ENCODE data around the gene MIER2.
"Not testable (repeated sequence)": the region's sequence is repeated elsewhere in the genome, so short reads cannot be mapped to it uniquely, and the experiment has no call there.

MIER2 gene

DNA sequence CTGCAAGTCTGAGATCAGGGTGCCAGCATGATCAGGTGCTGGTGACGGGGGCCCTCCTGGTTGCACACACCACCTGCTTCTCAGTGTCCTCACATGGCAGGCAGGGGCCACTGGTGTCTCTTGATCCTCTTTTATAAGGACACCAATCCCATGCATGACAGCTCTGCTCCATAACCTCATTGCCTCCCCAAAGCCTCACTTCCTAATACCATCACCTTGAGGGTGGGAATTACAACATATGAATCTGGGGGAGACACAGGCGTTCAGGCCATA lies 15.0 kb upstream of the MIER2 start:
- DNase-seq (ENCODE audit: low read depth in 2 of 2) = no peak

GRCh38 chr19:355536-355935 lies 10.9 kb upstream of the MIER2 start:
- not testable (repeated sequence) for DNase-seq (ENCODE audit: low read depth in 2 of 2)

GRCh38 chr19:355134-355533 lies 10.5 kb upstream of the MIER2 start:
- DNase-seq (ENCODE audit: low read depth in 2 of 2) = no peak

DNA sequence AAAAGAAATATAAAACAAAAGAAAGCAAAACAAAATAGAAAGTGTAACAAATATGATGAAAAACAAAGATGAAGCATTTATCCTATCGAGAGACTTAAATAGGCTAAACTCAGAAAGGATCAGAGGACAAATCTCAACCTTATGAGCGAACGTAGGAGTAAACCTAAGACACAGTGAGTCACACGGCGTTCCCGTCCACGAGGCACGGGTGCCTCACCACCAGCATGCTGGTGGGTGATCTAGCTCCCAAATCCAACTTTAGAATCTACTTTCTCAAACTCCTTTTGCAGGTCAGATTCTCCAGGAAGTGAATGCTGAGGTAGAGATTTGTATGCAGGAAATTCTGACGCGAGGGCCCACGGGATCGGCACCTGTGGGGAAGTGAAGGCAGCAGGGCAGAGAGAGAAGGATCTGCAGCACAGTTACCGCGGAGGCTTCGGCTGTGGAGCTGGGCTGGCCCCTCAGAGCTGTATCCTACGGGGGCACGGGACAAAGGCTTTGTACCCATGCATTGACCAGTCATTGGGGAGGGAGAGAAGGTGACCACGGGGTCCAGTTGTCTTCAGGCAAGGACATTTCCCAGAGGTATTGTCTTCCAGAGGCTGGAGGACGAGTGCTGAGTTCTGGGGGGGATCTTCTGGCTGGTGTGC lies 7.5 kb upstream of the MIER2 start:
- no peak for DNase-seq (ENCODE audit: low read depth in 2 of 2)

- DNase-seq (ENCODE audit: low read depth in 2 of 2) = no peak
These were observed 3.6 kb upstream of the MIER2 start for GRCh38 chr19:347946-348861.

DNA sequence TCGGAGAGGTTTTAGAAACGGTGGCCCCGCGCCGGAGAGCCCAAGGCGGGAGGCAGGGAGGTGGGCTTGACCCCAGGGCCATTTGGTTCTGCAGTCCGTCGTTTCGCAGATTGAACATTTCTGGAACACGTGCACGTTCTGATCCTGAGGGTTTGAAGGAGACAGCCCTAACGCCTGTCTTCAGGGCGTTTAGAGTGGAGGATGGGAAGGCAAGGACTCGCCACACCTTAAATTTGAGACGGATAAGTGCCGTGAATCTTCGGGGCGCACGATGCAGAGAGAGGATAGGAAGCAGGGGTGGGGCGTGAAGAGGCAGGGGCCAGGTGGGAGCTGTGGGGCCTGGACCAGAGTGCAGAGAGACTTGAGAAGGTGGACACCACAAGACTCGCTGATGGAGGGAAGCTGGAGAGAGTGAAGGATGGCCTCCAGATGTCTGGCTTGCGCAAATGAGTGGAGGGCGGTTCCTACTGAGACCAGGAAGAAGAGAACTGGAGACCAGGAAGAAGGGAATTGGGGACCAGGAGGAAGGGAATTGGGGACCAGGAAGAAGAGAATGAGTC lies 804 bp upstream of the MIER2 start:
- no peak for DNase-seq (ENCODE audit: low read depth in 2 of 2)

DNA sequence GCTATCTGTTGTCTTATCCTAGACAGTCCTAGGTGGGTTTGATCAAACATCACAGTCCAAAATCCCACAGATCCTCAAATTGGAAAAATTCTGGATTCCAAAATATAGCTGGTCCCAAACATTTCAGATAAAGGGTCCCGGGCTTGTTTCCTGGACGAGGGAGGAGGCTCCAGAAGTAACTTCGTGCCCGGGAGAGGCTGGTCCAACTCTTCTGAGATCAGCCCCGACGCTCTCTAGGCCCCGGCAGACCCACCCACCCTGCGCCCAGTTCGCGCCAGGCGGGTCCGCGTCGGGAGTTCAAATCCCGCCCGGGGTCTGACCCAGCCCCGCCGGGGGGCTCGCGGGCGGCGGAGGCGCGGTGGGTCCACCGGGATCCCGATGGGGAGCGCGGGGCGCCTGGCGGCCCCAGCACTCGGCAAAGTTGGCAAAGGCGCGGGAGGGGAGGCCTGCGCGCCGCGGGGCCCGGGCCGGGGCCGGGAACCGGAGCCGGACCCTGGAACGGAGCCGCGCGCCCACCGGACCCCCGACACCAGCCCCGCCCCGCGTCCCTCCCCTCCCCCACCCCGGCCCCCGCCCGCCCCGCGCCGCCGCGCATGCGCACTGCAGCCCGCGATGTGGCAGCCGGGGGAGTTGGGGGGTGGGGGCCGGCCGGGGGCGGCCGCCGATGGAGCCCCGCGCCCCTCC lies 513 bp downstream of the MIER2 start:
- peak; percentile 46 to 50 for DNase-seq (ENCODE audit: low read depth in 2 of 2)

- DNase-seq (ENCODE audit: low read depth in 2 of 2) = no peak
These were observed 1.1 kb downstream of the MIER2 start for GRCh38 chr19:343451-343931.

DNA sequence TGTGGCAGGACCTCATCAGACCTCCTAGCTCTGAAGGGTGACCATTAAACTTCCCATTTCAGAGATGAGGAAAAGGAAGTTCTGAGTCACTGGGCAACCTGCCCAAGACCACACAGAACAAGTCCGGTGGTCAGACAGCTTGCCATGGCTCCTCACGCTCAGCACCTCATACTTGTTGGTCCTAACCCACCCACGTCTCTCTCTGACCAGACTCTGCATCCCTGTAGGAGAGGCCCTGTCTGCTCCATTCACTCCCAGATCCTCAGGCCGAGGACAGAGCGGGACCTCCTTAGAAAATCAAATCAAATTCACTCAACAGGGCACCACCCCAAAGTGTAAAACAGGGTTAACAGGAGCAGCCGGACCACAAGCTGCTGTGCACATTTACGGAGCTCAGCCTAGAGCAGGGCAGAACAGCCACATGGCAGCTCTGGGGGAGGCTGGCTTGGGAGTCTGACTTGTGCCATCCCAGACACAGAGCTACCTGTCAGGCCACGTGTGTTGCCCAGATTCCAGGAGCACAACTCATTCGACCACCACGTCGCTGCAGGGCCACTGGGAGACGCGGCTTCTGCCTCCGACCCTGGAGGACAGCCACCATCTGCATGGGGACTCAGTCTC lies 1.7 kb downstream of the MIER2 start:
- DNase-seq (ENCODE audit: low read depth in 2 of 2) = no peak

DNA sequence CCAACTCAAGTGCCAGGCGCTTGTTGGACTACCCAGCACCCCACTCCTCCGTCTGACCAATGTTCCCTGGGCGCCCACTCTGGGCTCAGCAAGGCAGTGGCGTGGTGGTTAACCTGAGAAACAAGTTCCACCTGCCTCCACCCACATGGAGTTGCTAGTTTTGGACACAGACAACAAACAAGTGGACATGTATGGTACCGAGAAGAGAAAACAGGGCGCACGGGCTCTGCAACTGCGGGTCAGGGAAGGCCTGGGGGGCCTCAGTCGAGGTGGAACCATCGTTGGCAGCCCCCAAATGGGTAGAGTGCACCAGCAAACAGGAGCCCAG lies 2.5 kb downstream of the MIER2 start:
- no peak for DNase-seq (ENCODE audit: low read depth in 2 of 2)

DNA sequence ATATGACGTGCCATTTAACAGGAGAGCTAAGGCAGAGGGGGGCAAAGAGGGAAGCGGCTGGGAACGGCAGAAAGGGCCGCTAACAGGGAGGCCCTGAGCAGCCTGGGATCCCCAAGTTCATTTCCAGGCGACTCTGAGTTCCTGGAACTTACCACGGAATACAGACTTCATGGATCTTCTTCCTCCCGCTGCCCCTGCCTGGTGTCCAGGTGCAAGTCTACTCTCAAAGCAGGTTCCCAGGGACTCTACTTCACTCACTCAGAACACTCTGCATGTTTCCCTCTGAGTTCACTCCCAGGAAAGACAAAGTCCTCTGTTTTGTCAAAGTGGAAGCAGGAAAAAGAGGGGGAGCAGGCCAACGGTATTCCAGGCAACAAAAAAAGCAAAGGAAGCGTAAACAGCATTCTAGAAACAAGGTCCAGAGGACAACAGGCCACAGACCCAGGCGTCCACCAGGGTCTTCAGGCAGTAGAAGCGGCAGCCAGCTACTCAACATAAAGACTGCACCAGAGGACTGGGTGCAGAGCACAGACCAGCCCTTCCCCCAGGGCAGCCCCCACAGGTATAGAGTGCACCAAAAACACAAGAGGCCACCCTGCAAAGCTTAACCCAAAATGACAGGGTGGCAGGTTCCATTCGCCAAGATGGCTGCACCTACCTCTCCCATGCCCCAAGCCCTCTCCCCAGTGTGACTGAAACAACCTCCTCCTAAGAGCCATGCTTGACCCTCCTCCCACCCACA lies 3.0 kb downstream of the MIER2 start:
- no peak for DNase-seq (ENCODE audit: low read depth in 2 of 2)

GRCh38 chr19:340620-341385 lies 3.8 kb downstream of the MIER2 start:
- no peak for DNase-seq (ENCODE audit: low read depth in 2 of 2)

GRCh38 chr19:339262-339887 lies 5.2 kb downstream of the MIER2 start:
- DNase-seq (ENCODE audit: low read depth in 2 of 2) = no peak

GRCh38 chr19:338421-338820 lies 6.2 kb downstream of the MIER2 start:
- no peak for DNase-seq (ENCODE audit: low read depth in 2 of 2)

DNA sequence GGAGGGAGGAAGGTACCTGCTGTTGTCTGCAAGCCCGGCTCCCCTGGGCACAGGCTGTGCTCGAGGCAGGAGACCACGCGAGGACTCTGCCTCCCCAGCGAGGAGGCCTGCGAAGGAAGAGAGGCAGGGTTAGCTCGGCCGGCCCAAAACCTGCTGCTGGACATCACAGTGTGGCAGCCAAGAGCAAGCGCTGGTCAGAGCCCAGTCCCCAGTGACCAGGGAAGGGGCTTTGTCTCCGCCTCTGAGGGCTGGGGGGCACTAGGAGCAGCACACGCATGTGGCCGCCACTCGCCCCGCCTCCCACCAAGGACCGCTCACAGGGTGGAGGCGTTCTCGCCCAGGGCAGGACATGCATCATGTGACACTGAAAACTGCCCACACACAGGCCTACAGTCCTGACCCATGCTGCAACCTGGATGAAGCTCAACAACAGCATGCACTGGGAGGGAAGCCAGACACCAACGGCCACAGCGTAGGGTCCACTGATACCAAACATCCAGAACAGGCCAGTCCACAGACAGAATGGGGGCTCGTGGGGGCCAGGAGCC lies 8.5 kb downstream of the MIER2 start:
- no peak for DNase-seq (ENCODE audit: low read depth in 2 of 2)

- DNase-seq (ENCODE audit: low read depth in 2 of 2) = no peak
These were observed 9.0 kb downstream of the MIER2 start for GRCh38 chr19:335486-336066.

GRCh38 chr19:335072-335471 lies 9.5 kb downstream of the MIER2 start:
- no peak for DNase-seq (ENCODE audit: low read depth in 2 of 2)

GRCh38 chr19:334296-335071 lies 10.1 kb downstream of the MIER2 start:
- DNase-seq (ENCODE audit: low read depth in 2 of 2) = no peak

DNA sequence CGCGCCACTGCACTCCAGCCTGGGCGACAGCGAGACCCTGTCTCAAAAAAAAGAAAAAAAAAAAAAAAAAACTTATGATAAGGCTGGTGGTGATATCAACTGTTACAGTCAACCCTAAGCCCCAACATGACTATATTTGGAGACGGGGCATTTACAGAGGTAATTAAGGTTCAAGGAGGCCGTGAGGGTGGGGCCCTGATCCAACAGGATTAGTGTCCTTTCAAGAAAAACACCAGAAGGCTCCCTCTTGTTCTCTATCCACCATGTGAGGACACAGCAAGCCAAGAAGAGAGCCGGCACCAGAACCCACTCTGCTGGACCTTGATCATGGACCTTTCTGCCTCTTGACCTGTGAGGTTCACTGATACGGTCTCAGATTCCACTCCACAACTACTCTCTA lies 14.1 kb downstream of the MIER2 start:
- DNase-seq (ENCODE audit: low read depth in 2 of 2) = no peak

All from stimulated activated CD4-positive, alpha-beta T cell treated with anti-CD3 and anti-CD28 coated beads, Interleukin-1b, Interleukin-23, amount 100 ng/mL, for 4 hours (primary cell).